Activated CD4-positive, alpha-beta T cell treated with anti-CD3 and anti-CD28 coated beads for 36 hours (primary cell): ENCODE measurements around the gene INO80D. TPM values are rescaled to one million over a fixed set of nuclear protein-coding genes. Genes with fewer than 3 reads are reported as not detected.

Experiments
- total RNA-seq, 2 experiments: library from RNA; stranded (reverse); gene quantifications; one replicate each; pipeline ENCODE4 v1.2.3, GENCODE V29; 2021

The INO80D gene
- total RNA-seq, 2 experiments from 2014 or later, result 17.6 to 18.9 TPM

Other genes starting within 250 kb of the INO80D start
- 10 to 100 TPM; 70.6 to 90.4 TPM for gene NDUFS1, start 73.3 kb upstream of the INO80D start, total RNA-seq
- 1,000 to 10,000 TPM in 1 of 2 experiments, 100 to 1,000 TPM in 1; 983 to 1,166 TPM for gene EEF1B2, start 73.7 kb upstream of the INO80D start, total RNA-seq
- gene ZDBF2, start 188.5 kb upstream of the INO80D start, total RNA-seq, result 10 to 100 TPM; 11.7 to 13.4 TPM